B cell (primary cell): ENCODE measurements around the gene DDX60. TPM values are rescaled to one million over a fixed set of nuclear protein-coding genes. Genes with fewer than 3 reads are reported as not detected.
A peak's percentile ranks its signal among the peaks of the same experiment; 100 is the strongest.

ENCODE experiments used
- ATAC-seq: fragments of 200-7000 bp; cut with Tn5 transposase; one replicate; pipeline ENCODE4 v1.10.0; 2021; ENCODE audit warnings: low read depth, mild to moderate bottlenecking, moderate number of reproducible peaks, moderate library complexity
- CTCF ChIA-PET: fragments of 350-600 bp; sonication (Branson Sonifier 250); formaldehyde crosslinking; loops from one replicate; lab custom pipeline; 2021; ENCODE audit warnings: antibody characterized with exemption, inconsistent platforms; lab: Charles Lee
- POLR2A ChIA-PET: fragments of 350-600 bp; sonication (Branson Sonifier 250); formaldehyde crosslinking; loops from one replicate; lab custom pipeline; 2021; ENCODE audit warnings: antibody characterized with exemption; lab: Charles Lee
- DNase-seq: peaks from one replicate; pipeline ENCODE4 v3.0.0; 2013
- H2AFZ ChIP-seq: 2 replicates; pipeline ENCODE4 v1.6.1; 2012; ENCODE audit warnings: mild to moderate bottlenecking, low read depth, low read length; ENCODE audit not compliant: insufficient read depth, poor library complexity, severe bottlenecking
- H3K27ac ChIP-seq, 2 donors: 1 replicate in 1 of 2; 2 replicates in 1 of 2; pipeline ENCODE4 v1.5.1; 2012 to 2013; ENCODE audit warnings: low read length in 2 of 2, mild to moderate bottlenecking in 2 of 2, moderate library complexity in 1 of 2
- H3K27me3 ChIP-seq, 4 experiments: fragments of 200-600 bp in 1 of 4; sonication (generic) in 1 of 4; replicated peaks in 1 of 4; 1 replicate in 2 of 4; 2 replicates in 2 of 4; pipeline versions ENCODE4 v1.6.1 to v1.7.0; 2013 to 2016; ENCODE audit warnings: low read length in 3 of 4, mild to moderate bottlenecking in 2 of 4, mixed read lengths in 1 of 4, moderate library complexity in 1 of 4; ENCODE audit not compliant: insufficient read depth in 4 of 4, control insufficient read depth in 3 of 4; ENCODE audit errors: control extremely low read depth in 1 of 4
- H3K36me3 ChIP-seq, 2 experiments: replicated peaks in 1 of 2; 1 replicate in 1 of 2; 2 replicates in 1 of 2; pipeline versions ENCODE4 v1.6.1 to v1.7.1; 2013; ENCODE audit warnings: low read length in 1 of 2; ENCODE audit not compliant: insufficient read depth in 2 of 2, control insufficient read depth in 1 of 2; ENCODE audit errors: control extremely low read depth in 1 of 2, extremely low read depth in 1 of 2
- H3K4me1 ChIP-seq, 2 donors: fragments of 200-600 bp in 1 of 2; sonication (generic) in 1 of 2; 1 replicate in 1 of 2; 2 replicates in 1 of 2; pipeline versions ENCODE4 v1.5.1 to v1.6.1; 2013 to 2017; ENCODE audit warnings: low read length in 2 of 2; ENCODE audit not compliant: control insufficient read depth in 2 of 2, insufficient read depth in 2 of 2
- H3K4me2 ChIP-seq: replicated peaks from 2 replicates; pipeline ENCODE3; 2012; ENCODE audit warnings: mild to moderate bottlenecking, low read depth, low read length; ENCODE audit not compliant: poor library complexity, severe bottlenecking
- H3K4me3 ChIP-seq, 5 experiments: fragments of 200-600 bp in 1 of 5; sonication (generic) in 1 of 5; 1 replicate in 3 of 5; 2 replicates in 2 of 5; pipeline versions ENCODE4 v1.5.1 to v1.7.0; 2011 to 2016; ENCODE audit warnings: low read length in 4 of 5, mild to moderate bottlenecking in 4 of 5, low read depth in 2 of 5, control low read depth in 1 of 5, moderate library complexity in 1 of 5; ENCODE audit not compliant: insufficient read depth in 1 of 5; ENCODE audit errors: control extremely low read depth in 1 of 5, extremely low read depth in 1 of 5
- H3K79me2 ChIP-seq: fragments of 200-600 bp; sonication (generic); one replicate; pipeline ENCODE4 v1.6.0; 2016; ENCODE audit warnings: low read length; ENCODE audit not compliant: control insufficient read depth, insufficient read depth
- H3K9ac ChIP-seq: fragments of 200-600 bp; sonication (generic); 2 replicates; pipeline ENCODE4 v1.6.1; 2017; ENCODE audit warnings: mild to moderate bottlenecking, low read length, moderate library complexity
- H3K9me3 ChIP-seq, 3 donors: one replicate each; pipeline versions ENCODE4 v1.6.1 to v1.7.1; 2013; ENCODE audit warnings: low read length in 2 of 3; ENCODE audit not compliant: control insufficient read depth in 2 of 3, insufficient read depth in 1 of 3; ENCODE audit errors: control extremely low read depth in 1 of 3
- H4K20me1 ChIP-seq: 2 replicates; pipeline ENCODE4 v1.6.0; 2012; ENCODE audit warnings: mild to moderate bottlenecking, low read length; ENCODE audit not compliant: insufficient read depth, control insufficient read depth, poor library complexity, severe bottlenecking
- H3K27ac Mint-ChIP-seq: one replicate; pipeline ENCODE4 v1.8.0; 2021; ENCODE audit warnings: mixed read lengths
- H3K27me3 Mint-ChIP-seq: one replicate; pipeline ENCODE4 v1.8.0; 2021; ENCODE audit warnings: mixed read lengths
- H3K4me1 Mint-ChIP-seq: one replicate; pipeline ENCODE4 v1.8.0; 2021; ENCODE audit warnings: mixed read lengths
- H3K4me3 Mint-ChIP-seq: one replicate; pipeline ENCODE4 v1.8.0; 2021; ENCODE audit warnings: mixed read lengths
- H3K9me3 Mint-ChIP-seq: one replicate; pipeline ENCODE4 v1.8.0; 2022; ENCODE audit warnings: mixed read lengths; ENCODE audit not compliant: insufficient read depth
- CTCF ChIP-seq: fragments of 200-600 bp; IDR thresholded peaks from one replicate; pipeline ENCODE4 v1.8.0; 2022; ENCODE audit warnings: antibody characterized with exemption, mild to moderate bottlenecking
- EZH2 ChIP-seq: IDR thresholded peaks from 2 replicates; pipeline ENCODE4 v1.6.1; 2012; ENCODE audit warnings: borderline replicate concordance, low read depth, mild to moderate bottlenecking, moderate library complexity, low read length; ENCODE audit not compliant: insufficient read depth, poor library complexity, severe bottlenecking
- WGBS: methylation state at CpG from one replicate; pipeline ENCODE4 v1.1.5; 2013; ENCODE audit warnings: missing lambda C conversion rate; ENCODE audit not compliant: insufficient coverage; 5-methylcytosine and 5-hydroxymethylcytosine counted together
- intact Hi-C: fragments of 100-400 bp; cut with micrococcal nuclease; formaldehyde crosslinking; loops from one replicate; pipeline ENCODE4 v1.10.0; 2022
- polyA plus RNA-seq: library from polyadenylated mRNA; depleted of rRNA; stranded (reverse); fragments of >200 nt; gene quantifications from 2 replicates; pipeline ENCODE4 v1.2.3, GENCODE V29; 2012
- total RNA-seq, 2 donors: library from RNA; stranded (reverse); fragments of 120-200 nt in 1 of 2; gene quantifications; 1 replicate in 1 of 2; 2 replicates in 1 of 2; pipeline versions ENCODE4 v1.2.3 to v1.2.4, GENCODE V29; 2013 to 2022

The DDX60 gene
- total and polyA plus RNA-seq, 2 donors (not counting 1 experiment from before 2014, with no cell fraction given): 7.0 to 21.3 TPM

GRCh38 chr4:168319486-168320019, 1.0 kb upstream of the DDX60 start:
- Mint-ChIP-seq H3K9me3 (no peaks in the 10 kb centered on the region), H3K27me3 (no peaks in the 10 kb centered on the region), H3K27ac (peak overlapping the region; percentile 43), H3K4me1 (peaks cover 28% of the 10 kb centered on the region), H3K4me3 (peak overlapping the region; percentile 98)
- no CpG with 5 or more reads among the region's 3 CpGs for WGBS
- ChIA-PET CTCF (no interaction called here), POLR2A (interaction anchor here (2.6 kb wide), 1 partner anchor 160 kb away, joined by 8 read pairs; the partner anchor contains the start of gene DDX60L)
- Histone ChIP-seq H3K9ac (no peak overlapping the region), H3K9me3 (no peaks in the 10 kb centered on the region), H4K20me1 (no peaks in the 10 kb centered on the region), H3K79me2 (peaks cover 20% of the 10 kb centered on the region), H2AFZ (peak overlapping the region; percentile 91), H3K27me3 (no peaks in the 10 kb centered on the region), H3K4me3 (no peak overlapping the region), H3K4me1 (peaks cover 11 to 12% of the 10 kb centered on the region in 2 donors), H3K36me3 (no peaks in the 10 kb centered on the region), H3K4me2 (peak overlapping the region; percentile 73), H3K27ac (no peak overlapping the region)
- TF ChIP-seq CTCF: no peak
- DNase-seq (no peak), ATAC-seq (no peak)
- intact Hi-C loops: loop anchor here (10.0 kb wide), 1 partner anchor 1295 kb away; the partner anchor contains the start of gene NEK1

GRCh38 chr4:168317621-168318020, 931 bp downstream of the DDX60 start:
- CTCF ChIA-PET: interaction anchor here (1.3 to 1.4 kb wide), 2 partner anchors 14 to 162 kb away, joined by 3 to 4 read pairs; partner anchors contain the start of gene DDX60L
- no peaks in the 10 kb centered on the region for H3K27me3 Mint-ChIP-seq
- no peaks in the 10 kb centered on the region for H3K9me3 Mint-ChIP-seq
- ATAC-seq: no peak
- peak overlapping the region; percentile 98 for H3K27ac Mint-ChIP-seq
- DNase-seq: peak; percentile 24
- no peak for TF ChIP-seq CTCF
- no peak for TF ChIP-seq EZH2
- H3K4me2 ChIP-seq: peak overlapping the region; percentile 73
- H3K4me1 Mint-ChIP-seq: peaks cover 28% of the 10 kb centered on the region
- peaks cover 25% of the 10 kb centered on the region for H3K79me2 ChIP-seq
- peaks cover 11 to 12% of the 10 kb centered on the region in 2 donors for H3K4me1 ChIP-seq
- H3K9me3 ChIP-seq: no peaks in the 10 kb centered on the region
- no CpG with 5 or more reads among the region's 4 CpGs for WGBS
- POLR2A ChIA-PET: interaction anchor here (2.6 kb wide), 1 partner anchor 162 kb away, joined by 8 read pairs; the partner anchor contains the start of gene DDX60L
- peak overlapping the region; percentile 80 to 95 for H3K27ac ChIP-seq
- peak overlapping the region; percentile 91 for H2AFZ ChIP-seq
- intact Hi-C loops: loop anchor here (1.0 to 10.0 kb wide), 2 partner anchors 163 to 1297 kb away; partner anchors contain the start of genes DDX60L and NEK1
- no peaks in the 10 kb centered on the region for H4K20me1 ChIP-seq
- no peaks in the 10 kb centered on the region for H3K27me3 ChIP-seq
- H3K9ac ChIP-seq: peak overlapping the region; percentile 94
- H3K4me3 Mint-ChIP-seq: peak overlapping the region; percentile 98
- no peaks in the 10 kb centered on the region for H3K36me3 ChIP-seq
- H3K4me3 ChIP-seq: peak overlapping the region; percentile 64 to 90 (median 83)
